NCI-H748 treated with DMSO at 0.1 percent for 48 hours (cell line): ENCODE data around the gene PRTN3.

Experiments
- DNase-seq: peaks from one replicate; lab custom pipeline; 2025; lab: John Stamatoyannopoulos, UW

The PRTN3 gene

DNA sequence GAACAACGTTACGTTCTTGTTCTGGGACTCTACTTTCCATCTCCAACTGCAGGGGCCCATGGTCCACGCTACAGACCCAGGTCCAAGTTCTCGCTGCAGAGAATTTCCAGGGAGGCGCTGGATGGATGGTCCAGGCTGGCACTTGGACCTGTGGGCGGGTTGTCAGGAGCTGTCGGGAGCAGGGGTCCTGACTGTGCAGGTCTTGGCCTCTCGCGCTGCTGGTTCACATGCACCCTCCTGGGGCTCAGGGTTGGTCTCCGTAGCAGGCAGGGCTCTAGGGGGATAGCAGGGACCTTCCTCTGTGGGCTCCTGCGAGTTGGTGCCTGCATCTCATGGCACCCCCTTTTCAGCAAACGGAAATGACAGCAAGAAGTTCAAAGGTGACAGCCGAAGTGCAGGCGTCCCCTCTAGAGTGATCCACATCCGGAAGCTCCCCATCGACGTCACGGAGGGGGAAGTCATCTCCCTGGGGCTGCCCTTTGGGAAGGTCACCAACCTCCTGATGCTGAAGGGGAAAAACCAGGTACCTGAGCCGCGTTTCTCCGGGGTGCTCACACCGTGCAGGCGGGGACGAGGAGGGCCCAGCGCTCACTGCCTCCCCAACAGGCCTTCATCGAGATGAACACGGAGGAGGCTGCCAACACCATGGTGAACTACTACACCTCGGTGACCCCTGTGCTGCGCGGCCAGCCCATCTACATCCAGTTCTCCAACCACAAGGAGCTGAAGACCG, 36.9 kb upstream of the PRTN3 start:
- no peak for DNase-seq

DNA sequence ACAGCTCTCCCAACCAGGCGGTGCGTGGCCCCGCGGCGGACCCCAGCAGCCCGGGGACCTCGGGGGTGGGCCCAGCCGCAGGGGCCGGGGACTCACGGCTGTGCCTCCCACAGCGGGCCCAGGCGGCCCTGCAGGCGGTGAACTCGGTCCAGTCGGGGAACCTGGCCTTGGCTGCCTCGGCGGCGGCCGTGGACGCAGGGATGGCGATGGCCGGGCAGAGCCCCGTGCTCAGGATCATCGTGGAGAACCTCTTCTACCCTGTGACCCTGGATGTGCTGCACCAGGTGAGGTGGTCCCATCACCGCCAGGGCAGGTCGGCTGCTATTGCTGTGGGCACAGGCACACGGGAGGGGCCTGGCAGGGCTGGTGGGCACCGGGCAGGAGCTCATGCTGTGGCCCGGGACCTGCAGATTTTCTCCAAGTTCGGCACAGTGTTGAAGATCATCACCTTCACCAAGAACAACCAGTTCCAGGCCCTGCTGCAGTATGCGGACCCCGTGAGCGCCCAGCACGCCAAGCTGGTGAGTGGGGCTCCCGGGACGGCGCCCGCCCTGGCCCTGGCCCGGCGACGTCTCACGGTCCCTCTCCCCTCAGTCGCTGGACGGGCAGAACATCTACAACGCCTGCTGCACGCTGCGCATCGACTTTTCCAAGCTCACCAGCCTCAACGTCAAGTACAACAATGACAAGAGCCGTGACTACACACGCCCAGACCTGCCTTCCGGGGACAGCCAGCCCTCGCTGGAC, 36.2 kb upstream of the PRTN3 start:
- no peak for DNase-seq

GRCh38 chr19:805166-805551, 35.6 kb upstream of the PRTN3 start:
- no peak for DNase-seq

- no peak for DNase-seq
Measured at GRCh38 chr19:805600-806550, 34.9 kb upstream of the PRTN3 start.

- DNase-seq: no peak
Measured at GRCh38 chr19:806815-807421, 33.9 kb upstream of the PRTN3 start.

DNA sequence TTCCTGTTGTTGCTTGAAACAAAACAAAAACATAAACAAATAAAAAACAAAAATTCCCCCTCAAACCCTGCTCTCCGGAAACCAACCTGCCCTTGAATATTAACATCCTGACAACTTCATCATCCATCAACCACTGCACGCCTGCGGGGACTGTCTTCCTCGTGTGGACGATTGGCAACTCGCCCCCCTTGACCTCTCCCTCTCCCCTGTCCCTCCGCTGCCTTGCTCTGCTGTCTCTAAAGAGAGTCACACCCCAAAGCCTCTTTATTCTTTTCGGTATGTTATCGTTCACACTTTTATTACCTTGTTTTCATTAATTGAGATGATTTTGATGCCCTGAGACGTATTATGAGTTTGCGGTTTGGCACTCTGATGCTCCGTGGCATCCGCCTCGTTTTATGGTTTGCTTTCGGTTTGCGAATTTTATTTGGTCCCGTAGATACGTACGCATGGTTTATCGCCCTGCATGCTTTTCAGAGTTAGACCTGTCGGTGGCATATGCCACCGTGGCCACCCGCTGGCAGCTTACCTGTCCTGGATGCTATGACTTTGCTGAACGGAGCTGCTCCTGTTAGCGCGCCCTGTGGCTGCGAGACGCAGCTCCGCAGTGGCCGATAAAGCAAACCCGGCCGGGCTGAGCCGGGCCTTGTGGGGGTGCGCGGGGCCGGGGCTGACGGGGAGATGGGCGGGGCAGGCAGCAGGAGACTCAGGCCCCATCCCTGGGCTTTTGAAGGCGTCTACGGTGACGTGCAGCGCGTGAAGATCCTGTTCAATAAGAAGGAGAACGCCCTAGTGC, 33.0 kb upstream of the PRTN3 start:
- no peak for DNase-seq

DNA sequence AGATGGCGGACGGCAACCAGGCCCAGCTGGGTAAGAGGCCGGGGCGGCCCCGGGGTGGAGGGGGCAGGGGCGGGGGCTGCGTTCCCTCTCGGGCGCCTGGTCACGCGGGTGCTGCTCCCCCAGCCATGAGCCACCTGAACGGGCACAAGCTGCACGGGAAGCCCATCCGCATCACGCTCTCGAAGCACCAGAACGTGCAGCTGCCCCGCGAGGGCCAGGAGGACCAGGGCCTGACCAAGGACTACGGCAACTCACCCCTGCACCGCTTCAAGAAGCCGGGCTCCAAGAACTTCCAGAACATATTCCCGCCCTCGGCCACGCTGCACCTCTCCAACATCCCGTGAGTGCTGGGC, 32.4 kb upstream of the PRTN3 start:
- no peak for DNase-seq

GRCh38 chr19:810077-810855, 30.5 kb upstream of the PRTN3 start:
- DNase-seq: no peak

GRCh38 chr19:810883-811489, 29.8 kb upstream of the PRTN3 start:
- DNase-seq: no peak

DNA sequence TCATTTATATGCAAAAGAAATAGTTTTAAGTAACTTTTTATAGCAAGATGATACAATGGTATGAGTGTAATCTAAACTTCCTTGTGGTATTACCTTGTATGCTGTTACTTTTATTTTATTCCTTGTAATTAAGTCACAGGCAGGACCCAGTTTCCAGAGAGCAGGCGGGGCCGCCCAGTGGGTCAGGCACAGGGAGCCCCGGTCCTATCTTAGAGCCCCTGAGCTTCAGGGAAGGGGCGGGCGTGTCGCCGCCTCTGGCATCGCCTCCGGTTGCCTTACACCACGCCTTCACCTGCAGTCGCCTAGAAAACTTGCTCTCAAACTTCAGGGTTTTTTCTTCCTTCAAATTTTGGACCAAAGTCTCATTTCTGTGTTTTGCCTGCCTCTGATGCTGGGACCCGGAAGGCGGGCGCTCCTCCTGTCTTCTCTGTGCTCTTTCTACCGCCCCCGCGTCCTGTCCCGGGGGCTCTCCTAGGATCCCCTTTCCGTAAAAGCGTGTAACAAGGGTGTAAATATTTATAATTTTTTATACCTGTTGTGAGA, 29.2 kb upstream of the PRTN3 start:
- no peak for DNase-seq

DNA sequence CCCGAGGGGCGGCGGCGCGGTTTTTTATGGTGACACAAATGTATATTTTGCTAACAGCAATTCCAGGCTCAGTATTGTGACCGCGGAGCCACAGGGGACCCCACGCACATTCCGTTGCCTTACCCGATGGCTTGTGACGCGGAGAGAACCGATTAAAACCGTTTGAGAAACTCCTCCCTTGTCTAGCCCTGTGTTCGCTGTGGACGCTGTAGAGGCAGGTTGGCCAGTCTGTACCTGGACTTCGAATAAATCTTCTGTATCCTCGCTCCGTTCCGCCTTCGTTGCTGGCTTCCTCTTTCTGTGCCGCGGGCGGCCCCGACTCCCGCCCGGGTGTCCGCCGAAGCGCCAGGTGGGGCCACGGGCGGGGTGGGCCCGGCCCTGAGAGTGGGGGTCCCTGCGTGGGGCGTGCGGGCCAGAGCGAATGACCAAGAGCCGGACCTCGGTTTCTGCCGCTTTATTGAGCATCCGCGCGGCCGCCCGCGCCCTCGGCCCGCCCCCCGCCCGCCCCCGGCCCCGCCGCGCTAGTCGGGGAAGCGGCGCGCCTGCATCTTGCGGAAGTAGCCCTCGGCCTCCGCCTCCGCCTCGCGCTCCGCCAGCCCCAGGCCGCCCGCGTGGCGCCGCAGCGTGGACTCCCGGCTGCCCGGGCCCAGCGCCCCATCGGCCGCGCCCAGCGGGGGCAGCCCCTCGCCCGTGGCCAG, 28.6 kb upstream of the PRTN3 start:
- no peak for DNase-seq

GRCh38 chr19:812747-813218, 28.0 kb upstream of the PRTN3 start:
- DNase-seq: no peak

GRCh38 chr19:813219-814151, 27.3 kb upstream of the PRTN3 start:
- no peak for DNase-seq

DNA sequence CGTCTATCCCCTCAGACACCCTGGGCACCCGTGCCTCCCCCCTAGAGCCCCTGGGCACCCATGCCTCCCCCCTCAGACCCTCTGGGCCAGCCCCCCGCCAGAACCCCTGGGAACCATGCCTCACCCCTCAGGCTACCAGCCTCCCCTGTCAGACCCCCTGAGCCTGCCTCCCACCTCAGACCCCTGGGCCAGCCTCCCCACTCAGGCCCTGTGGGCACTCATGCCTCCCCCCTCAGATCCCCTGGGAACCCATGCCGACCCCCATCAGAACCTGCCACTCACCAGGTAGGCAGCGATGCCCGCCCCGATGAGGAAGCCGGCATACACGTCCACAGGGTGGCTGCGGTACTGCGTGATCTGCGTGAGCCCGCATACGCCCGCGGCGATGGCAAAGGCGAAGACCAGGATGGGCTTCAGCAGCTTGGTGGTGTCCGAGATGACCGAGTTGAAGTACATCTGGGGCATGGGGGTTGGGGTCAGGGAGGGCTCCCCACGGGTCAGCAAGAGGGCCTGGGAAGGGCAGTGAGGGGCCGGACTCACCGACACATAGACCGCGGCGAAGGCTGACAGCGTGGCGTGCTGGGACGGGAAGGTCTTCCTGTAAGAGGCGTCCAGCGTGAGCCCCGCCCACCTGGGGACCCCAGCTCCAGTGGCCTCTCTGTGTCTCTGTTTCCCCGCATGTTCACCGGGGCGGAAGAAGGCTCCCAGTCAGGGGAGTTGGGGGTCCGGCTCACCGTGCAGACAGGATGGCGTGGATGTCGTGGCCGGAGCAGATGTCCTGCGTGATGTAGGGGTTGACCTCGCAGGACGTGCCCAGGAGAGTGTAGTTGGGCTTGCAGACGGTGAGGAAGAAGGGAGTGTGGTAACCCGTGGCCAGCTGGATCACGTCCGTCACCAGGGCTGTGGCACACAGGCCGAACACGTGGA, 26.4 kb upstream of the PRTN3 start:
- no peak for DNase-seq

- DNase-seq: no peak
Measured at GRCh38 chr19:815079-815774, 25.6 kb upstream of the PRTN3 start.

DNA sequence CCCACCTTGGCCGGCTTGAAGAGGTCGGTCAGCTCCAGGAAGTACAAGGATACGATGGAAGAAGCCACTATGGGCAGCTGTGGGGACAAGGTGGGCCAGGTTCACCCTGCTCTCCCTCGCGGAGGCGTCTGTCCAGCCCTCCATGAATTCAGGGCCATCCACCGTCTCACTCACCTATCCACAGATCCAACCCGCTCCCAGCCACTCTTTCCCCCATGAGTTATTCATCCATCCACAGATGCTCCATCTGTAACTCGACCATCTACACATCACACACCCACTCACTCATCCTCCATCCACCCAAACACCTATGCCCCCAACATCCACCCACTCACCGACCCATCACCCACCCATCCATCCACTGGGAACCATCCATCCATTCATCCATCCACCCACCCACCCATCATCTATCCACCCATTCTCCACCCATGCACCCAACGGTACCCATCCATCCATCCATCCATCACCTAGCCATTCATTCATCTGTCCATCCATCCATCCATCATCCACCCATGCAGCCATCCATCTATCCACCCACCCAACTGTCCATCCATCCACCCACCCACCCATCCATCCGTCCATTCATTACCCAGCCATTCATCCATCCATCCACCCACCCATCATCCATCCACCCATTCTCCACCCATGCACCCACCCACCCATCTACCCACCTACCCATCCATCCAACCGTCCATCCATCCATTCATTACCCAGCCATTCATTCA, 24.9 kb upstream of the PRTN3 start:
- no peak for DNase-seq
